Lower leg skin (tissue), 3 donors: ENCODE data around the gene HCLS1.

ENCODE experiments used
- POLR2A ChIP-seq, 2 donors: fragments of 450-650 bp; IDR thresholded peaks; one replicate each; pipeline ENCODE4 v1.6.1; 2016 to 2017; ENCODE audit warnings: antibody characterized with exemption in 2 of 2, mild to moderate bottlenecking in 1 of 2, moderate library complexity in 1 of 2
- TF ChIP-seq, protein P1 (sequence below), 3 donors: fragments of 450-650 bp; IDR thresholded peaks; one replicate each; pipeline ENCODE4 v1.5.1; 2016; ENCODE audit warnings: antibody characterized with exemption in 3 of 3, mild to moderate bottlenecking in 3 of 3, moderate library complexity in 2 of 3

DNA sequence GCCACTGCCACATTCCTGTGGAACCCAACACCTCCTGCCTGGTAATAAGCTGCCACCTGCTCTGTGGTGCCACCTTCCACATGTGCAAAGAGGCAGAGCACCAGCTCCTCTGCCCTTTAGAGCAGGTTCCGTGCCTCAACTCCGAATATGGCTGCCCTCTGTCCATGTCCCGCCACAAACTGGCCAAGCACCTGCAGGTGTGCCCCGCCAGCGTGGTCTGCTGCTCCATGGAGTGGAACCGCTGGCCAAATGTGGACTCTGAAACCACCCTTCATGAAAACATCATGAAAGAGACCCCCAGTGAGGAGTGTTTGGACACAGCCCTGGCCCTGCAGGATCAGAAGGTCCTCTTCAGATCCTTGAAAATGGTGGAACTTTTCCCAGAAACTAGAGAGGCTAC lies 39.2 kb downstream of the HCLS1 start:
- TF ChIP-seq, protein P1, sequence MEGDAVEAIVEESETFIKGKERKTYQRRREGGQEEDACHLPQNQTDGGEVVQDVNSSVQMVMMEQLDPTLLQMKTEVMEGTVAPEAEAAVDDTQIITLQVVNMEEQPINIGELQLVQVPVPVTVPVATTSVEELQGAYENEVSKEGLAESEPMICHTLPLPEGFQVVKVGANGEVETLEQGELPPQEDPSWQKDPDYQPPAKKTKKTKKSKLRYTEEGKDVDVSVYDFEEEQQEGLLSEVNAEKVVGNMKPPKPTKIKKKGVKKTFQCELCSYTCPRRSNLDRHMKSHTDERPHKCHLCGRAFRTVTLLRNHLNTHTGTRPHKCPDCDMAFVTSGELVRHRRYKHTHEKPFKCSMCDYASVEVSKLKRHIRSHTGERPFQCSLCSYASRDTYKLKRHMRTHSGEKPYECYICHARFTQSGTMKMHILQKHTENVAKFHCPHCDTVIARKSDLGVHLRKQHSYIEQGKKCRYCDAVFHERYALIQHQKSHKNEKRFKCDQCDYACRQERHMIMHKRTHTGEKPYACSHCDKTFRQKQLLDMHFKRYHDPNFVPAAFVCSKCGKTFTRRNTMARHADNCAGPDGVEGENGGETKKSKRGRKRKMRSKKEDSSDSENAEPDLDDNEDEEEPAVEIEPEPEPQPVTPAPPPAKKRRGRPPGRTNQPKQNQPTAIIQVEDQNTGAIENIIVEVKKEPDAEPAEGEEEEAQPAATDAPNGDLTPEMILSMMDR (IDR thresholded peaks at IDR 0.05): no peak
- TF ChIP-seq POLR2A (IDR thresholded peaks at IDR 0.05): no peak
